HG02798 (cell line): Measurements from ENCODE around the gene CDYL2.
A peak's percentile ranks its signal among the peaks of the same experiment; 100 is the strongest.

Experiments used
- ATAC-seq: cut with Tn5 transposase; IDR thresholded peaks from one replicate; pipeline ENCODE4 v1.9.1; 2021; ENCODE audit warnings: mild to moderate bottlenecking; ENCODE audit not compliant: unreplicated experiment, poor library complexity

CDYL2 gene

GRCh38 chr16:80570106-80570478, 234.3 kb downstream of the CDYL2 start:
- no peak for ATAC-seq

GRCh38 chr16:80569440-80570105, 234.8 kb downstream of the CDYL2 start:
- peak; percentile 61 for ATAC-seq

- no peak for ATAC-seq
These were observed 240.0 kb downstream of the CDYL2 start for GRCh38 chr16:80564394-80564793.

- no peak for ATAC-seq
These were observed 241.3 kb downstream of the CDYL2 start for GRCh38 chr16:80563066-80563465.

- ATAC-seq = no peak
These were observed 245.0 kb downstream of the CDYL2 start for GRCh38 chr16:80559369-80559768.

- no peak for ATAC-seq
These were observed 247.4 kb downstream of the CDYL2 start for GRCh38 chr16:80557037-80557436.

- ATAC-seq = no peak
These were observed 247.9 kb downstream of the CDYL2 start for GRCh38 chr16:80556481-80556880.

- no peak for ATAC-seq
These were observed 250.4 kb downstream of the CDYL2 start for GRCh38 chr16:80554033-80554432.

GRCh38 chr16:80552277-80552676, 252.1 kb downstream of the CDYL2 start:
- no peak for ATAC-seq
